Measurements from ENCODE around the gene TMOD1. TPM values are rescaled to one million over a fixed set of nuclear protein-coding genes. Genes with fewer than 3 reads are reported as not detected.

Gene TMOD1
- total and polyA plus RNA-seq, 2 experiments from 2014 or later: 0.69 to 4.5 TPM

DNA sequence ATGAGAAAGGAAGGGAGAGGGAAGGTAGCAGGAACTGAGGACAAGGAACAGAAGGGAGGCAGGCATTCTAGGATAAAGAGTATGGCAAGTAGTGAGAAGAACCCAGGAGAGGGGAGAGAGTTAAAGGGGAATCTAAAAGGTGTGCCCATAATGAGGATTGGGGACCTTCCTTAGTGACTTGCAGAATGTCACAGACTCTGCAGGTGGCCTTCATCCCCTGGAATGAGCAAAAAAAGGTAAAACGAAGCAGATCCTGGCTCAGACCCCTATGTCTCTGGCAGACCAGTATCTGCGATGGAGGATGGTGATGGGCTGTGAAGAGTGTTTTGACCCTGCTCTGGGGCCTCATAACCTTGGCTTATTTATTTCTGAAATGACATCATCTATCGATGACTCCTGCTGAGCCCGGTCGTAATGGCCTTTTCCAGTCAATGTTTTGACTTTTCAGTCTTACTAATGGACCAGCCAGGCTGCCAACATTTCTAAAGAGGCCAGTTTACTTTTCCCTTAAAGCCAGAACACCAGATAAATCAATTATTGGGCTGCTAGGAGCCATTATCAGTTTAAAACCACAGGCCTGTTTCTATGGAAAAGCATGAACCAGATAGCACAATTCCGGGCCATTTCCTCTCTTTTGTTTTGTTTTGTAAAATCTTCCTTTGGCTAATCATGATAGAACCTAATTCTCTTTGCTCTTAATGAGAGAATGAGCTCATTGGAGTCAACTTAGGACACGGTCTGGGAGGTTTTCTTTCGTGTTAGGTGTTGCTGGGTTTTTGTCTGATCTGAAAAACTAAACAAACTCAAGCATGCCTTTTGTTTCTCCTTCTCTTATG is 3.1 kb downstream of the TMOD1 start:
- no peak for DNase-seq (ENCODE audit: low spot score)
- Mint-ChIP-seq H3K36me3 (ENCODE audit: low read depth) (peaks cover 2% of the 10 kb centered on the region; the same call in 1 of the 3 replicates), H3K27ac (no peak overlapping the region), H3K4me3 (no peak overlapping the region; the same call in 2 of the 3 replicates), H3K4me1 (peaks cover 11% of the 10 kb centered on the region), H3K9me3 (no peaks in the 10 kb centered on the region), H3K27me3 (ENCODE audit: insufficient read depth, low read depth, poor library complexity) (peaks cover 42% of the 10 kb centered on the region)
- Histone ChIP-seq H3K9me2 (ENCODE audit: insufficient read depth) (no peaks in the 10 kb centered on the region), H3K79me2 (replicated peaks; ENCODE audit: insufficient read depth) (no peaks in the 10 kb centered on the region), H3K36me3 (ENCODE audit: insufficient read depth) (no peaks in the 10 kb centered on the region), H3K27ac (ENCODE audit: low read depth) (no peak overlapping the region), H2AFZ (no peak overlapping the region), H3K27me3 (ENCODE audit: insufficient read depth) (peaks cover 71% of the 10 kb centered on the region), H3K4me3 (no peak overlapping the region), H3K4me1 (ENCODE audit: insufficient read depth) (peaks cover 11% of the 10 kb centered on the region), H4K20me1 (replicated peaks; ENCODE audit: insufficient read depth) (no peaks in the 10 kb centered on the region), H3F3A (replicated peaks; ENCODE audit: low read depth) (no peaks in the 10 kb centered on the region; the same call in 1 of the 2 replicates), H3K4me2 (no peak overlapping the region)
- no peak for ATAC-seq
- TF ChIP-seq NANOG (IDR thresholded peaks at IDR 0.05; ENCODE audit: borderline replicate concordance): no peak

DNA sequence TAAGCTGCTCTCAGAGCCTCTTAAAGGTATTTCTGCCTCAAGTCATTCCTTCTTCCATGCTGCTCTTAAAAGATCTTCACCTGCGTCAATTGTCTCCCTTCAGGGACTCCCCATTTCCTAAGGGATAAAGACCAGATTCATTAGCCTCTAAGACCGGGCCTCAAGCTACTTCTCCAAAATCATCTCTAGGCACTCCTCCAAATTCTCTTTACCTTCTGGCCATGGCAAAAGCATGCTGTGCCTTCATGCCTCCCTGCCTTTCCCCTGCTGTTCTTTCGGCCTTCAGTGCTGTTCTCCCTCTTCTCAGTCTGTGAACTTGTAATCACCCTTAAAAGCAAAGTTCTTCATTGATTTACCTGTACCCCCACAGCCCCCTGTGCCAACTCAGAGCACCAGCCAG is 4.4 kb downstream of the TMOD1 start:
- Histone ChIP-seq H3K4me3 (no peak overlapping the region), H3K4me1 (ENCODE audit: insufficient read depth) (peaks cover 7% of the 10 kb centered on the region), H3K27ac (ENCODE audit: low read depth) (no peak overlapping the region), H2AFZ (no peak overlapping the region), H3K4me2 (no peak overlapping the region), H3F3A (replicated peaks; ENCODE audit: low read depth) (no peaks in the 10 kb centered on the region; the same call in 1 of the 2 replicates), H3K27me3 (ENCODE audit: insufficient read depth) (peaks cover 59% of the 10 kb centered on the region), H3K36me3 (ENCODE audit: insufficient read depth) (no peaks in the 10 kb centered on the region), H3K79me2 (replicated peaks; ENCODE audit: insufficient read depth) (no peaks in the 10 kb centered on the region), H4K20me1 (replicated peaks; ENCODE audit: insufficient read depth) (no peaks in the 10 kb centered on the region), H3K9me2 (ENCODE audit: insufficient read depth) (no peaks in the 10 kb centered on the region)
- DNase-seq (ENCODE audit: low spot score) (no peak), ATAC-seq (no peak)
- Mint-ChIP-seq H3K36me3 (ENCODE audit: low read depth) (peaks cover 2% of the 10 kb centered on the region; the same call in 1 of the 3 replicates), H3K9me3 (no peaks in the 10 kb centered on the region), H3K4me1 (peaks cover 8% of the 10 kb centered on the region), H3K27ac (no peak overlapping the region), H3K4me3 (no peak overlapping the region), H3K27me3 (ENCODE audit: insufficient read depth, low read depth, poor library complexity) (peaks cover 29% of the 10 kb centered on the region)
- TF ChIP-seq EZH2phosphoT487 (IDR thresholded peaks at IDR 0.05; ENCODE audit: unreplicated experiment): no peak
- TF ChIP-seq, protein P1, sequence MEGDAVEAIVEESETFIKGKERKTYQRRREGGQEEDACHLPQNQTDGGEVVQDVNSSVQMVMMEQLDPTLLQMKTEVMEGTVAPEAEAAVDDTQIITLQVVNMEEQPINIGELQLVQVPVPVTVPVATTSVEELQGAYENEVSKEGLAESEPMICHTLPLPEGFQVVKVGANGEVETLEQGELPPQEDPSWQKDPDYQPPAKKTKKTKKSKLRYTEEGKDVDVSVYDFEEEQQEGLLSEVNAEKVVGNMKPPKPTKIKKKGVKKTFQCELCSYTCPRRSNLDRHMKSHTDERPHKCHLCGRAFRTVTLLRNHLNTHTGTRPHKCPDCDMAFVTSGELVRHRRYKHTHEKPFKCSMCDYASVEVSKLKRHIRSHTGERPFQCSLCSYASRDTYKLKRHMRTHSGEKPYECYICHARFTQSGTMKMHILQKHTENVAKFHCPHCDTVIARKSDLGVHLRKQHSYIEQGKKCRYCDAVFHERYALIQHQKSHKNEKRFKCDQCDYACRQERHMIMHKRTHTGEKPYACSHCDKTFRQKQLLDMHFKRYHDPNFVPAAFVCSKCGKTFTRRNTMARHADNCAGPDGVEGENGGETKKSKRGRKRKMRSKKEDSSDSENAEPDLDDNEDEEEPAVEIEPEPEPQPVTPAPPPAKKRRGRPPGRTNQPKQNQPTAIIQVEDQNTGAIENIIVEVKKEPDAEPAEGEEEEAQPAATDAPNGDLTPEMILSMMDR (conservative IDR thresholded peaks at IDR 0.05; ENCODE audit: low read depth in 2 of 2): no peak
- no peak for TF ChIP-seq REST (IDR thresholded peaks at IDR 0.05; ENCODE audit: unreplicated experiment)
- TF ChIP-seq NANOG (IDR thresholded peaks at IDR 0.05; ENCODE audit: borderline replicate concordance): no peak
- TF ChIP-seq ZNF331 (CRISPR knock-in tag; IDR thresholded peaks at IDR 0.05; ENCODE audit: low read depth): no peak
- no peak for TF ChIP-seq POLR2AphosphoS5 (IDR thresholded peaks at IDR 0.05; ENCODE audit: low read depth)
- TF ChIP-seq, protein P2, sequence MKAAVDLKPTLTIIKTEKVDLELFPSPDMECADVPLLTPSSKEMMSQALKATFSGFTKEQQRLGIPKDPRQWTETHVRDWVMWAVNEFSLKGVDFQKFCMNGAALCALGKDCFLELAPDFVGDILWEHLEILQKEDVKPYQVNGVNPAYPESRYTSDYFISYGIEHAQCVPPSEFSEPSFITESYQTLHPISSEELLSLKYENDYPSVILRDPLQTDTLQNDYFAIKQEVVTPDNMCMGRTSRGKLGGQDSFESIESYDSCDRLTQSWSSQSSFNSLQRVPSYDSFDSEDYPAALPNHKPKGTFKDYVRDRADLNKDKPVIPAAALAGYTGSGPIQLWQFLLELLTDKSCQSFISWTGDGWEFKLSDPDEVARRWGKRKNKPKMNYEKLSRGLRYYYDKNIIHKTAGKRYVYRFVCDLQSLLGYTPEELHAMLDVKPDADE (IDR thresholded peaks at IDR 0.05): no peak

All from GM23338 (cell line).